GM23248 (cell line): ENCODE data around the gene XKR7.

Experiments
- EZH2 ChIP-seq: fragments of 200-600 bp; sonication (generic); IDR thresholded peaks from 2 replicates; pipeline ENCODE4 v1.6.1; 2018; ENCODE audit warnings: antibody characterized with exemption, mild to moderate bottlenecking; ENCODE audit not compliant: insufficient read depth, poor library complexity, severe bottlenecking
- EZH2phosphoT487 ChIP-seq: fragments of 200-600 bp; sonication (generic); IDR thresholded peaks from 2 replicates; pipeline ENCODE4 v1.6.1; 2018; ENCODE audit warnings: antibody characterized with exemption, moderate library complexity, mild to moderate bottlenecking, low read depth; ENCODE audit not compliant: insufficient read depth

GRCh38 chr20:32052090-32052777 lies 84.3 kb downstream of the XKR7 start, which contains the start of gene HCK:
- TF ChIP-seq EZH2phosphoT487 = 0 out of 2 replicates have a peak, but pooled peaks have one; percentile 18
- TF ChIP-seq EZH2 = peak; percentile 36
